ENCODE results near the gene TBL1X.

The TBL1X gene

GRCh38 chrX:9677098-9677739 is 212.4 kb downstream of the TBL1X start:
- Histone ChIP-seq H3K36me3 (peaks cover 53% of the 10 kb centered on the region), H3K4me3 (no peak overlapping the region), H3K9ac (no peak overlapping the region), H4K20me1 (peaks cover 13% of the 10 kb centered on the region; the same call in 1 of the 2 replicates), H3K4me2 (no peak overlapping the region), H3K27me3 (no peaks in the 10 kb centered on the region), H3K9me3 (peaks cover 7% of the 10 kb centered on the region; the same call in 1 of the 2 replicates), H3K27ac (no peak overlapping the region), H3K4me1 (no peaks in the 10 kb centered on the region)
- no peak for TF ChIP-seq Cebpa-rat (IDR thresholded peaks at IDR 0.05)

- peaks cover 23% of the 10 kb centered on the region for H4K20me1 ChIP-seq
- no peak overlapping the region for H3K9ac ChIP-seq
- no peak overlapping the region for H3K27ac ChIP-seq
- no peak for TF ChIP-seq Cebpa-rat (IDR thresholded peaks at IDR 0.05)
- no peaks in the 10 kb centered on the region for H3K27me3 ChIP-seq
- no peak overlapping the region for H3K4me2 ChIP-seq
- peaks cover 7% of the 10 kb centered on the region; the same call in 1 of the 2 replicates for H3K9me3 ChIP-seq
- H3K36me3 ChIP-seq, result peaks cover 52% of the 10 kb centered on the region
- no peak overlapping the region for H3K4me3 ChIP-seq
- H3K4me1 ChIP-seq, result no peaks in the 10 kb centered on the region
Observed at GRCh38 chrX:9678215-9678965, 213.5 kb downstream of the TBL1X start.

GRCh38 chrX:9681011-9681410 is 216.2 kb downstream of the TBL1X start:
- peaks cover 74% of the 10 kb centered on the region for H3K36me3 ChIP-seq
- no peak for TF ChIP-seq Cebpa-rat (IDR thresholded peaks at IDR 0.05)
- H3K9me3 ChIP-seq, result peaks cover 6% of the 10 kb centered on the region; the same call in 1 of the 2 replicates
- H3K27ac ChIP-seq, result no peak overlapping the region
- no peak overlapping the region for H3K9ac ChIP-seq
- H3K4me1 ChIP-seq, result no peaks in the 10 kb centered on the region
- H3K4me2 ChIP-seq, result no peak overlapping the region
- no peak overlapping the region for H3K4me3 ChIP-seq
- peaks cover 25% of the 10 kb centered on the region for H4K20me1 ChIP-seq
- H3K27me3 ChIP-seq, result no peaks in the 10 kb centered on the region

GRCh38 chrX:9681422-9681821 is 216.6 kb downstream of the TBL1X start:
- no peak for TF ChIP-seq Cebpa-rat (IDR thresholded peaks at IDR 0.05)
- no peaks in the 10 kb centered on the region for H3K4me1 ChIP-seq
- no peak overlapping the region for H3K4me2 ChIP-seq
- H3K27me3 ChIP-seq, result no peaks in the 10 kb centered on the region
- H3K4me3 ChIP-seq, result no peak overlapping the region
- peaks cover 25% of the 10 kb centered on the region for H4K20me1 ChIP-seq
- H3K27ac ChIP-seq, result no peak overlapping the region
- H3K36me3 ChIP-seq, result peaks cover 74% of the 10 kb centered on the region
- H3K9me3 ChIP-seq, result peaks cover 2% of the 10 kb centered on the region; the same call in 1 of the 2 replicates
- H3K9ac ChIP-seq, result no peak overlapping the region

- no peak for TF ChIP-seq Cebpa-rat (IDR thresholded peaks at IDR 0.05)
- Histone ChIP-seq H3K27me3 (no peaks in the 10 kb centered on the region), H3K4me3 (no peak overlapping the region), H3K9ac (no peak overlapping the region), H3K4me2 (no peak overlapping the region), H4K20me1 (peaks cover 19% of the 10 kb centered on the region), H3K27ac (no peak overlapping the region), H3K9me3 (no peaks in the 10 kb centered on the region), H3K4me1 (no peaks in the 10 kb centered on the region), H3K36me3 (peaks cover 80% of the 10 kb centered on the region)
Observed at GRCh38 chrX:9682456-9682855, 217.6 kb downstream of the TBL1X start.

GRCh38 chrX:9682861-9683260 is 218.0 kb downstream of the TBL1X start:
- H3K9me3 ChIP-seq, result no peaks in the 10 kb centered on the region
- H3K36me3 ChIP-seq, result peaks cover 84% of the 10 kb centered on the region
- H3K4me1 ChIP-seq, result no peaks in the 10 kb centered on the region
- no peak overlapping the region for H3K9ac ChIP-seq
- H3K4me2 ChIP-seq, result no peak overlapping the region
- no peak for TF ChIP-seq Cebpa-rat (IDR thresholded peaks at IDR 0.05)
- peaks cover 19% of the 10 kb centered on the region for H4K20me1 ChIP-seq
- H3K4me3 ChIP-seq, result no peak overlapping the region
- H3K27ac ChIP-seq, result no peak overlapping the region
- no peaks in the 10 kb centered on the region for H3K27me3 ChIP-seq

- Histone ChIP-seq H3K4me2 (no peak overlapping the region), H3K27ac (no peak overlapping the region), H3K4me1 (no peaks in the 10 kb centered on the region), H3K36me3 (peaks cover 89% of the 10 kb centered on the region), H3K27me3 (no peaks in the 10 kb centered on the region), H3K9ac (no peak overlapping the region), H3K4me3 (no peak overlapping the region), H3K9me3 (no peaks in the 10 kb centered on the region), H4K20me1 (peaks cover 19% of the 10 kb centered on the region)
- no peak for TF ChIP-seq Cebpa-rat (IDR thresholded peaks at IDR 0.05)
Observed at GRCh38 chrX:9683350-9683749, 218.5 kb downstream of the TBL1X start.

- Histone ChIP-seq H3K4me3 (no peak overlapping the region), H3K27ac (no peak overlapping the region), H4K20me1 (peaks cover 5% of the 10 kb centered on the region), H3K4me1 (peaks cover 2% of the 10 kb centered on the region), H3K4me2 (no peak overlapping the region), H3K27me3 (no peaks in the 10 kb centered on the region), H3K9me3 (no peaks in the 10 kb centered on the region), H3K9ac (no peak overlapping the region), H3K36me3 (peaks cover 99% of the 10 kb centered on the region)
- TF ChIP-seq Cebpa-rat (IDR thresholded peaks at IDR 0.05), result no peak
Observed at GRCh38 chrX:9687899-9688298, 223.0 kb downstream of the TBL1X start.

GRCh38 chrX:9688833-9689232 is 224.0 kb downstream of the TBL1X start:
- Histone ChIP-seq H3K4me3 (no peak overlapping the region), H3K4me1 (peaks cover 11% of the 10 kb centered on the region), H3K9me3 (no peaks in the 10 kb centered on the region; the same call in 1 of the 2 replicates), H3K27ac (no peak overlapping the region), H4K20me1 (no peaks in the 10 kb centered on the region), H3K27me3 (no peaks in the 10 kb centered on the region), H3K4me2 (no peak overlapping the region), H3K36me3 (peaks cover 99% of the 10 kb centered on the region), H3K9ac (no peak overlapping the region)
- TF ChIP-seq Cebpa-rat (IDR thresholded peaks at IDR 0.05), result no peak

GRCh38 chrX:9690046-9690445 is 225.2 kb downstream of the TBL1X start:
- Histone ChIP-seq H3K4me1 (peaks cover 13% of the 10 kb centered on the region), H3K9me3 (no peaks in the 10 kb centered on the region; the same call in 1 of the 2 replicates), H3K4me3 (no peak overlapping the region), H3K27ac (no peak overlapping the region), H4K20me1 (no peaks in the 10 kb centered on the region), H3K9ac (no peak overlapping the region), H3K27me3 (no peaks in the 10 kb centered on the region), H3K4me2 (no peak overlapping the region), H3K36me3 (peaks cover 99% of the 10 kb centered on the region)
- TF ChIP-seq Cebpa-rat (IDR thresholded peaks at IDR 0.05), result no peak

Data from BLaER1 (cell line).